ENCODE measurements around the gene SEC62.

GRCh38 chr3:169923831-169924230 is 42.8 kb upstream of the SEC62 start:
- TF ChIP-seq, protein P1, sequence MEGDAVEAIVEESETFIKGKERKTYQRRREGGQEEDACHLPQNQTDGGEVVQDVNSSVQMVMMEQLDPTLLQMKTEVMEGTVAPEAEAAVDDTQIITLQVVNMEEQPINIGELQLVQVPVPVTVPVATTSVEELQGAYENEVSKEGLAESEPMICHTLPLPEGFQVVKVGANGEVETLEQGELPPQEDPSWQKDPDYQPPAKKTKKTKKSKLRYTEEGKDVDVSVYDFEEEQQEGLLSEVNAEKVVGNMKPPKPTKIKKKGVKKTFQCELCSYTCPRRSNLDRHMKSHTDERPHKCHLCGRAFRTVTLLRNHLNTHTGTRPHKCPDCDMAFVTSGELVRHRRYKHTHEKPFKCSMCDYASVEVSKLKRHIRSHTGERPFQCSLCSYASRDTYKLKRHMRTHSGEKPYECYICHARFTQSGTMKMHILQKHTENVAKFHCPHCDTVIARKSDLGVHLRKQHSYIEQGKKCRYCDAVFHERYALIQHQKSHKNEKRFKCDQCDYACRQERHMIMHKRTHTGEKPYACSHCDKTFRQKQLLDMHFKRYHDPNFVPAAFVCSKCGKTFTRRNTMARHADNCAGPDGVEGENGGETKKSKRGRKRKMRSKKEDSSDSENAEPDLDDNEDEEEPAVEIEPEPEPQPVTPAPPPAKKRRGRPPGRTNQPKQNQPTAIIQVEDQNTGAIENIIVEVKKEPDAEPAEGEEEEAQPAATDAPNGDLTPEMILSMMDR (IDR thresholded peaks at IDR 0.05; ENCODE audit: borderline replicate concordance, extremely low read depth, low read length, poor library complexity, severe bottlenecking), result no peak
- no peak for TF ChIP-seq EZH2 (IDR thresholded peaks at IDR 0.05; ENCODE audit: borderline replicate concordance, low read depth, low read length, severe bottlenecking)

Measured in DND-41 (cell line).